Endometrial microvascular endothelial cells (primary cell): ENCODE measurements around the gene CISD3. TPM values are rescaled to one million over a fixed set of nuclear protein-coding genes. Genes with fewer than 3 reads are reported as not detected.

ENCODE experiments used
- in situ Hi-C: cut with HindIII; loops from 2 replicates; pipeline ENCODE4 v1.10.0; 2017; ENCODE audit warnings: low sequenced_read_pairs, low pct_unique_long_range_greater_than_20kb; ENCODE audit errors: inconsistent ontology term
- total RNA-seq: library from RNA; depleted of rRNA; stranded (reverse); fragments of >200 nt; gene quantifications from one replicate; pipeline ENCODE4 v1.2.3, GENCODE V29; 2015; ENCODE audit errors: inconsistent ontology term

CISD3 gene
- total RNA-seq, 1 donor from 2014 or later = 3.7 TPM

DNA sequence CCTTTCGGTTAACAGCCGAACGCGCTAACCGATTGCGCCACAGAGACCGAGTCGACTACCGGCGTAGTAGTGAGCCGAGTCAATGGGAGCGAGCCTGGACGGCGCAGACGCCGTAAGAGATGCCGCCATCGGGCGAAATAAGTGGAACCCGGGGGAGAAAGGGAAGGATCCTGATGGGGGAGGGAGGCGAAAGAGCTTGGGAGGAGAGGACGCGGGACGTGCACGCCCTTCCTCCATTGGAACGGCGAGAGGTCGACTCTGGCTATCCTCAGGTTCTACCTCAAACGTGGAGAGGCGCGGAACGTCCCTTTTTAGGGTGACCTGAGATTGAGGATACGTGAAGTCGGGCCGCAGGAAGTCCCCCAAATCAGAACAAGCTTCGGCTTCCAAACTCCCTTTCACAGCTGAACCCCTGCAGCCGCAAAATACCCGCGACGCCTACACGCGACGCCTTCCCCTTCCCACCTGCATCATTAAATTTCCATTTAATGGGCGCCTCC is 21.7 kb downstream of the CISD3 start:
- in situ Hi-C loops = no loop called here

GRCh38 chr17:38752308-38753070 is 22.3 kb downstream of the CISD3 start, which contains the start of gene PSMB3:
PSMB3 (plus strand) TSS chr17:38752741; CDS start chr17:38752827, 86 bp downstream.
- in situ Hi-C loops = no loop called here

- in situ Hi-C loops = no loop called here
Observed at GRCh38 chr17:38753071-38753506, 22.9 kb downstream of the CISD3 start.

DNA sequence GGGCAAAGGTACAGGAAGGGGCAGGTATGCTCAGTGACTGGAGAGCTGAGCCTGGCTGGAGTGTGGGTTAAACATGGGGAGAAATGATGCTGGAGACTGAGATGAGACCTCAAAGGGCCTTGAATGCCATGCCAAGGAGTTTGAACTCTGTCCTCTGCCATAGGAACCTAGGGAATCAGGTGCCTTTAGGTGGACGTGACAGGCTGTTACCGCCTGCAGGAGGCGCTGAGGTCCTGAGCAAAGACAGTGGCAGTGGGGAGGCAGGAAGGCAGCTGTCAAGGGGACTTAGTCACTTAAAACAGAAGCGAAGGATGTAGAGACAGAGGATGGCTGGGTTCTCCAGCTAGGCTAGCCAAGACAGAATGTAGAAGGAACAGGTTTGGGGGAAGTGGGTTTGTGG is 31.5 kb downstream of the CISD3 start:
- in situ Hi-C loops = no loop called here

DNA sequence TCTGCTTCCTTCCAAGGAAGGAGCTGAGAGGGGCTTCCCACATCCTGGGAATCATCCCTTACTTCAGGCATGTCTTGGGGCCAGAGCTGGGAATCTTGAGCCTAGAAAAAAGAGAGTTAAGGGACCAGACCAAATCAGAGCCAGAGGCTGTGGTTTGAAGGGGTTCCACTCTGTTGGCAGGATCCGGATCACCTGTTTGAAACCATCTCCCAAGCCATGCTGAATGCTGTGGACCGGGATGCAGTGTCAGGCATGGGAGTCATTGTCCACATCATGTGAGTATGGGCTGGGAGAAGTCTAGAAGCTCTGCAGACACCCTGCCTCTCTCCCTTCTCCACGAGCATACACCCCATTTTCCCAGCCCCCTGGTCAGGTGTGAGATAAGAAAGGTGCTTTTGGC is 32.1 kb downstream of the CISD3 start:
- in situ Hi-C loops = no loop called here

DNA sequence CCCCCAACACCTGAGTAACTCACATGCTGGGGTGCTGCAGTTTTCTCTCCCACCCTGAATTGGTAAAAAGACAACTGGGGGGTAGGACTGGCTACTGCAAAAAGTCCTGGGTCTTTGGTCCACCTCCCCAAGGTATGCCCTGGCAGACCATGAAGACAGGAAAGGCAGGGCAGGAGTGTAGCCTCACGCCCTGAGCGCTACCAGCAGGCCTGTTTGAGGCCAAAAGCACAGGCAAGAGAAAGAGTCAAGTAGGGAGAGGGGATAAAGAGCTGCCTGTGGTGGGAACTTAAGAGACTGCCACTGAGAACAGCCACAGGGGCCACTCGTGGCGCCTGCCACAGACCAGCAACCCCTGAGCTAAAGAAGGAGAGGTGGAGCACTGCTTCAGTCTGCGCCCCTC is 36.2 kb downstream of the CISD3 start:
- in situ Hi-C loops = no loop called here

DNA sequence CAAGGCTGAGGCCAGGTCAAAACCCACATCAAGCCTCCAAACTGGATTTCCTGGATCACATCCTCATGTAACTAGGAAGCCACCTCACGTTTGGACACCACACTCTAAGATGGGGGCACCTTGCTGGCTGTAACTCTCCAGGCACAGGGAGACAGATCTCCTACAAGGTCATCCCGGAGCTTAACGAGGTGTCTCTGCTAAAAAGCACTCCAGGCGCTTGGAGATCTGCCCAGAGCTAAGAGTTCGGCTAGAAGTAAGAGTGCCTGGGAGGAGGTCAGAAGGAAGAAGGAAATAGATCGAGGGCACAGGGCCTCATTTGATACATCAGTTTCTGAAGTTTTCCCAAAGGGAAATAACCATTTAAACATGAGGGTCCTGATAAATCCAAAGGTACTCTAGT is 38.3 kb downstream of the CISD3 start:
- in situ Hi-C loops = no loop called here

- in situ Hi-C loops = no loop called here
Observed at GRCh38 chr17:38773258-38773657, 43.1 kb downstream of the CISD3 start.

DNA sequence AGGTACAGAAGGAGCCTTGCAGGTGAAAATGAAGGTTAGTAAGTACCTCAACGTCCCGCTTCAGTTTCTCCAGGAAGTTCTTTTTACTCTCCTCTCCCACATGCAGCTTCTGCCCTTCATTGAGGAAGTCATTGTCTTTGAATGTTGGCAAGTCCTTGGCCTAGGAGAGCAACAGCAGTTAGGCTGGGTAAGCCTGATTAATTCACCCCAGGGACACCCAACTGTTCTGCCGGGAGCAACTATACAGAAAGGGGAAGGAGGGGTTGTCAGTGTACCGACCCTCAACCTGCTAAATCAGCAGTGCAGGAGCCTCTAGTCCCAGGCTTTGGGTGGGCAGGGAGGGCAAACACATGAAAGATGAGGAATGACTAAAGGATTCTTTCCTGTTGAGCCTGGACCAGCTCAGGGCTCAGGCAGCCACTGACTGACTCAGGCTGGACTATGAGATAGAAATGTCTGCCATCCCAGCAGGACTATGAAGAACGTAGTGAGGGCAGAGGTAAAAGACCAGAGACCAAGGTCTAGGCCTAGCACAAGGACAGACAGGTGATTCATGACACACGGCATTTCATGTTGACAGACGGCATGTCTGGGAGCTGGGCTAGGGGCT is 47.6 kb downstream of the CISD3 start:
- in situ Hi-C loops = no loop called here

GRCh38 chr17:38779965-38780752 is 50.0 kb downstream of the CISD3 start:
- in situ Hi-C loops = no loop called here

- in situ Hi-C loops = no loop called here
Observed at GRCh38 chr17:38783227-38783626, 53.1 kb downstream of the CISD3 start.

Other genes with a start within 250 kb of the CISD3 start
- 0.37 TPM for gene SRCIN1, start 124.4 kb upstream of the CISD3 start, total RNA-seq
- 2.3 TPM for gene EPOP, start 55.4 kb upstream of the CISD3 start, total RNA-seq
- gene MLLT6, start 25.1 kb upstream of the CISD3 start, total RNA-seq = 28.8 TPM
- gene PCGF2, start 18.0 kb downstream of the CISD3 start, total RNA-seq = 7.2 TPM
- 303 TPM for gene PSMB3, start 22.4 kb downstream of the CISD3 start, total RNA-seq
- gene PIP4K2B, start 69.2 kb downstream of the CISD3 start, total RNA-seq = 58.7 TPM
- gene CWC25, start 95.0 kb downstream of the CISD3 start, total RNA-seq = 8.2 TPM
- gene RPL23, start 123.4 kb downstream of the CISD3 start, total RNA-seq = 1,090 TPM
- 292 TPM for gene LASP1, start 139.7 kb downstream of the CISD3 start, total RNA-seq
- not detected for gene FBXO47, start 237.1 kb downstream of the CISD3 start, total RNA-seq